ENCODE results near the gene PTPN18.

- no peak for TF ChIP-seq POLR2A (IDR thresholded peaks at IDR 0.05)
- TF ChIP-seq, protein P1, sequence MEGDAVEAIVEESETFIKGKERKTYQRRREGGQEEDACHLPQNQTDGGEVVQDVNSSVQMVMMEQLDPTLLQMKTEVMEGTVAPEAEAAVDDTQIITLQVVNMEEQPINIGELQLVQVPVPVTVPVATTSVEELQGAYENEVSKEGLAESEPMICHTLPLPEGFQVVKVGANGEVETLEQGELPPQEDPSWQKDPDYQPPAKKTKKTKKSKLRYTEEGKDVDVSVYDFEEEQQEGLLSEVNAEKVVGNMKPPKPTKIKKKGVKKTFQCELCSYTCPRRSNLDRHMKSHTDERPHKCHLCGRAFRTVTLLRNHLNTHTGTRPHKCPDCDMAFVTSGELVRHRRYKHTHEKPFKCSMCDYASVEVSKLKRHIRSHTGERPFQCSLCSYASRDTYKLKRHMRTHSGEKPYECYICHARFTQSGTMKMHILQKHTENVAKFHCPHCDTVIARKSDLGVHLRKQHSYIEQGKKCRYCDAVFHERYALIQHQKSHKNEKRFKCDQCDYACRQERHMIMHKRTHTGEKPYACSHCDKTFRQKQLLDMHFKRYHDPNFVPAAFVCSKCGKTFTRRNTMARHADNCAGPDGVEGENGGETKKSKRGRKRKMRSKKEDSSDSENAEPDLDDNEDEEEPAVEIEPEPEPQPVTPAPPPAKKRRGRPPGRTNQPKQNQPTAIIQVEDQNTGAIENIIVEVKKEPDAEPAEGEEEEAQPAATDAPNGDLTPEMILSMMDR (IDR thresholded peaks at IDR 0.05): no peak
- no peak for TF ChIP-seq POLR2AphosphoS5 (IDR thresholded peaks at IDR 0.05; ENCODE audit: insufficient read depth in 1 of 2, low read depth in 1 of 2)
These were observed 39.3 kb upstream of the PTPN18 start for GRCh38 chr2:130316596-130316995.

Data from vagina (tissue), 2 donors.